ENCODE results near the gene CNDP1.

The CNDP1 gene

GRCh38 chr18:74546751-74547530, 12.6 kb downstream of the CNDP1 start:
- no peak for TF ChIP-seq POLR2AphosphoS5 (IDR thresholded peaks at IDR 0.05; ENCODE audit: low read depth, low read length)
- TF ChIP-seq TAF1 (IDR thresholded peaks at IDR 0.05; ENCODE audit: borderline replicate concordance, insufficient read depth, low read length), result no peak

GRCh38 chr18:74547860-74548259, 13.6 kb downstream of the CNDP1 start:
- TF ChIP-seq POLR2AphosphoS5 (IDR thresholded peaks at IDR 0.05; ENCODE audit: low read depth, low read length) (no peak), REST (IDR thresholded peaks at IDR 0.05; ENCODE audit: insufficient read depth in 1 of 2, low read depth in 2 of 2, low read length in 2 of 2) (no peak), SIN3A (IDR thresholded peaks at IDR 0.05; ENCODE audit: borderline replicate concordance, insufficient read depth, low read length) (no peak)

- no peak for TF ChIP-seq POLR2AphosphoS5 (IDR thresholded peaks at IDR 0.05; ENCODE audit: low read depth, low read length)
- TF ChIP-seq SIN3A (IDR thresholded peaks at IDR 0.05; ENCODE audit: borderline replicate concordance, insufficient read depth, low read length), result no peak
- TF ChIP-seq FOXP2 (optimal IDR thresholded peaks at IDR 0.05; ENCODE audit: borderline replicate concordance, extremely low read depth, extremely low read length, insufficient read depth), result no peak
- TF ChIP-seq TAF1 (IDR thresholded peaks at IDR 0.05; ENCODE audit: borderline replicate concordance, insufficient read depth, low read length), result no peak
- no peak for TF ChIP-seq REST (IDR thresholded peaks at IDR 0.05; ENCODE audit: insufficient read depth in 1 of 2, low read depth in 2 of 2, low read length in 2 of 2)
These were observed 15.3 kb downstream of the CNDP1 start for GRCh38 chr18:74549591-74550104.

- no peak for TF ChIP-seq SIN3A (IDR thresholded peaks at IDR 0.05; ENCODE audit: borderline replicate concordance, insufficient read depth, low read length)
- TF ChIP-seq FOXP2 (optimal IDR thresholded peaks at IDR 0.05; ENCODE audit: borderline replicate concordance, extremely low read depth, extremely low read length, insufficient read depth), result no peak
- no peak for TF ChIP-seq POLR2AphosphoS5 (IDR thresholded peaks at IDR 0.05; ENCODE audit: low read depth, low read length)
- no peak for TF ChIP-seq REST (IDR thresholded peaks at IDR 0.05; ENCODE audit: insufficient read depth in 1 of 2, low read depth in 2 of 2, low read length in 2 of 2)
- no peak for TF ChIP-seq TAF1 (IDR thresholded peaks at IDR 0.05; ENCODE audit: borderline replicate concordance, insufficient read depth, low read length)
These were observed 16.6 kb downstream of the CNDP1 start for GRCh38 chr18:74550886-74551285.

- TF ChIP-seq FOXP2 (optimal IDR thresholded peaks at IDR 0.05; ENCODE audit: borderline replicate concordance, extremely low read depth, extremely low read length, insufficient read depth) (no peak), SIN3A (IDR thresholded peaks at IDR 0.05; ENCODE audit: borderline replicate concordance, insufficient read depth, low read length) (no peak), REST (IDR thresholded peaks at IDR 0.05; ENCODE audit: insufficient read depth in 1 of 2, low read depth in 2 of 2, low read length in 2 of 2) (no peak), POLR2AphosphoS5 (IDR thresholded peaks at IDR 0.05; ENCODE audit: low read depth, low read length) (no peak), TAF1 (IDR thresholded peaks at IDR 0.05; ENCODE audit: borderline replicate concordance, insufficient read depth, low read length) (no peak)
These were observed 17.2 kb downstream of the CNDP1 start for GRCh38 chr18:74551452-74551851.

Data from PFSK-1 (cell line).